Coronary artery (tissue), 2 donors: ENCODE data around the gene MTMR4.

Experiments used
- DNase-seq: peaks from one replicate; pipeline ENCODE4 v3.0.0-alpha.2; 2017; ENCODE audit warnings: low spot score
- H3K27ac ChIP-seq, 2 donors: fragments of 200-600 bp; sonication (generic); one replicate each; pipeline ENCODE4 v1.5.1; 2016 to 2019
- H3K4me3 ChIP-seq: fragments of 200-600 bp; sonication (generic); 2 replicates; pipeline ENCODE4 v1.5.1; 2016; ENCODE audit warnings: mild to moderate bottlenecking, moderate library complexity
- CTCF ChIP-seq: fragments of 200-600 bp; sonication (generic); IDR thresholded peaks from one replicate; pipeline ENCODE4 v1.5.1; 2019; ENCODE audit warnings: antibody characterized with exemption

Gene MTMR4

GRCh38 chr17:58532555-58532951 lies 18.1 kb upstream of the MTMR4 start:
- no peak for TF ChIP-seq CTCF
- Histone ChIP-seq H3K4me3 (peak overlapping the region; percentile 94), H3K27ac (peak overlapping the region; percentile 72 to 93)
- no peak for DNase-seq

- Histone ChIP-seq H3K4me3 (peak overlapping the region; percentile 94), H3K27ac (peak overlapping the region; percentile 72 to 93)
- DNase-seq, result no peak
- no peak for TF ChIP-seq CTCF
Observed at GRCh38 chr17:58531661-58532554, 17.5 kb upstream of the MTMR4 start.

GRCh38 chr17:58531122-58531521 lies 16.7 kb upstream of the MTMR4 start:
- TF ChIP-seq CTCF, result no peak
- Histone ChIP-seq H3K27ac (peak overlapping the region; percentile 72 to 93), H3K4me3 (peak overlapping the region; percentile 94)
- no peak for DNase-seq

- Histone ChIP-seq H3K4me3 (peak overlapping the region; percentile 94), H3K27ac (peak overlapping the region; percentile 72 to 93)
- no peak for DNase-seq
- no peak for TF ChIP-seq CTCF
Observed at GRCh38 chr17:58530655-58531054, 16.2 kb upstream of the MTMR4 start.

- no peak for DNase-seq
- no peak for TF ChIP-seq CTCF
- H3K4me3 ChIP-seq, result peak overlapping the region; percentile 28
- peak overlapping the region; percentile 25 to 90 for H3K27ac ChIP-seq
Observed at GRCh38 chr17:58529275-58529674, 14.8 kb upstream of the MTMR4 start.

GRCh38 chr17:58528443-58528842 lies 14.0 kb upstream of the MTMR4 start:
- H3K27ac ChIP-seq, result peak overlapping the region in 1 of 2 donors; percentile 90
- peak overlapping the region; percentile 28 for H3K4me3 ChIP-seq
- TF ChIP-seq CTCF, result no peak
- no peak for DNase-seq

GRCh38 chr17:58527949-58528348 lies 13.5 kb upstream of the MTMR4 start:
- DNase-seq, result no peak
- no peak for TF ChIP-seq CTCF
- Histone ChIP-seq H3K27ac (peak overlapping the region; percentile 36 to 90), H3K4me3 (no peak overlapping the region)
